ENCODE data around the gene ENPP6.
"Not testable (repeated sequence)": the region's sequence is repeated elsewhere in the genome, so short reads cannot be mapped to it uniquely, and the experiment has no call there.

The ENPP6 gene

DNA sequence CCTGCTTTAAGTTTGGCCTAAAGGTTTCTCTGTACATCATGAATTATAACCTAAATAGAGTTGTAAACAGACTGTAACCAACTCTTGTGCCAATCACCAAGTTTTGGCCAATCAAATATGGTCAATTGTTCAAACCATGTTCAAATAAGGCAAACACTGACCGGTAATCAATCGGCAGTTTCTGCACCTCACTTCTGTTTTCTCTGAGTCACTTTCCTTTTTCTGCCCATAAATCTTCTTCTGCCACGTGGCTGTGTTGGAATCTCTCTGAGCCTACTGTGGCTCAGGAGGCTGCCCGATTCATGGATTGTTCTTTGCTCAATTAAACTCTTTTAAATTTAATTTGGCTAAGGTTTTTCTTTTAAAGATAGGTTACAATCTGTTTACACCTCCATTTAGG is 16.5 kb upstream of the ENPP6 start:
- no peak for DNase-seq

DNA sequence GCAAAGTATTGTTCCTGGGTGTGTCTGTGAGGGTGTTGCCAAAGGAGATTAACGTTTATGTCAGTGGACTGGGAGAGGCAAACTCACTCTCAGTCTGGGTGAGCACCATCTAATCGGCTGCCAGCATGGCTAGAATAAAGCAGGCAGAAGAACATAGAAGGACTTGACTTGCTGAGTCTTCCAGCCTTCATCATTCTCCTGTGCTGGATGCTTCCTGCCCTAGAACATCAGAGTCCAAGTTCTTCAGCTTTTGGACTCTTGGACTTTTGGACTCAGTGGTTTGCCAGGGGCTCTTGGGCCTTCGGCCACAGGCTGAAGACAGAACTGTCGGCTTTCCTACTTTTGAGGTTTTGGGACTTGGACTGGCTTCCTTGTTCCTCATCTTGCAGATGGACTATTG is 15.3 kb upstream of the ENPP6 start:
- DNase-seq = no peak

GRCh38 chr4:184232202-184232601 is 14.5 kb upstream of the ENPP6 start:
- no peak for DNase-seq

GRCh38 chr4:184231573-184231972 is 13.9 kb upstream of the ENPP6 start:
- no peak for DNase-seq

DNA sequence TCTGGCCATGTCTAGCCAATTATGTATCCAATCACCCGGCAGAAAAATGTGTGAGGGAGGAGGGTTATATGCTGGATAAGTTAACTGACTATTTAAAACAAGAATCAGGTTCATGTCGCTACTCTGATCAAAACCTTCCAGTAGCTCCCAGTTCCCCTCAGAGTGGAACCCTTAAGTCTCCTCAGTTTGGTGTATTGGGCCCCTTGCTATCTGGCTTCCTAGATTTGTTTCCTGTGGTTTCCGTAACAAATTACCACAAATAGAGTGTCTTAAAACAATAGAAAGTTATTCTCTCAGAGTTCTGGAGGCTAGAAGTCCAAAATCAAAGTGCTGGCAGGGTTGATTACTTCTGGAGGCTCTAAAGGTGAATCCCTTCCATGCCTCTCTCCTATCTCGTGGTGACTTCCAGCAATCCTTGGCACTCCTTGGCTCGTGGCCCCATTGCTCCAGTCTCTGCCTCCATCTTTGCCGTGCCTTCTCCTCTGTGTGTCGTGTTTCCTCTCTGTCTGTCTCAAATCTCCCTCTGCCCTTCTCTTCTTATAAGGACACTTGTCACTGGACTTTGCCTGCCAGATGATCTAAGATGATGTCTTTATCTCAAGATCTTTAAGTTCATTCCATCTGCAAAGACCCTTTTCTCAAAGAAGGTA is 10.5 kb upstream of the ENPP6 start:
- DNase-seq = no peak

DNA sequence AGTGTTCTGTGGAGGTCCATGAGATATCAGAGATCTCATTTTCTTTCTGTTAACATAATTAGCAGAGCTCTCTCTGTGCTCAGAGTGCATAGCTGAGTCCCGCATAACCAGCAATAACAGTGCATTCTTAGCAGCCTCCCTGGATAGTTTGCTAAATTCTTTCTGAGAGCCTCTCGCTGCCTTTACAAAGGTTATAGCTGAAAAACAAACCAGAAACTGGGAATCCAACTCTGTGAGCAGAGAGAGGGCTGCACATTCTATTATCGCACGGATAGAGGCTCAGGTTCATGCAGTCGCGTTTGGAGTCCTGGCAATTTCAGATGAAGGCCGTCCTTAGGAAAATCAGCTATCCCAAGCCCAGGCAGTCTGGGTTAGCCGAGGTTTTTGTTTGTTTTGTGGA is 1.2 kb downstream of the ENPP6 start:
- DNase-seq = no peak

GRCh38 chr4:184215709-184216328 is 1.9 kb downstream of the ENPP6 start:
- no peak for DNase-seq

DNA sequence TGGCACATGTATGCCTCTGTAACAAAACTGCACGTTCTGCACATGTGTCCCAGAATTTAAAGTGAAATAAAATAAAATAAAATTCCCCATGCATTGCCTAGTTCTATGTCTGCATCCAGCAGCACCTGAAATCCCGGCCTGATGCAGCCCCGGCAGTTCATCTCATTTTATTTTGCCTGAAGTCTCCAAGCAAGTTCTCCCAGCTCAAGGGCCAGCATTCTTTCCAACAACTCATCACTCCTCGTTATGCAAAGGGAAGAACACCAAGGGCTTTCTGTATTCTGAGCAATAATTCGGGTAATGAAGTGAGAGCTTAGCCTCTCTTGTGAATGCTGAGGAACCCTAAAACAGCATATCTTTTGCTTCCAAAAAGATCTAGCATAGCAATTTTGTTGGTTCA is 2.7 kb downstream of the ENPP6 start:
- no peak for DNase-seq

GRCh38 chr4:184207734-184208607 is 9.7 kb downstream of the ENPP6 start:
- not testable (repeated sequence) for DNase-seq

DNA sequence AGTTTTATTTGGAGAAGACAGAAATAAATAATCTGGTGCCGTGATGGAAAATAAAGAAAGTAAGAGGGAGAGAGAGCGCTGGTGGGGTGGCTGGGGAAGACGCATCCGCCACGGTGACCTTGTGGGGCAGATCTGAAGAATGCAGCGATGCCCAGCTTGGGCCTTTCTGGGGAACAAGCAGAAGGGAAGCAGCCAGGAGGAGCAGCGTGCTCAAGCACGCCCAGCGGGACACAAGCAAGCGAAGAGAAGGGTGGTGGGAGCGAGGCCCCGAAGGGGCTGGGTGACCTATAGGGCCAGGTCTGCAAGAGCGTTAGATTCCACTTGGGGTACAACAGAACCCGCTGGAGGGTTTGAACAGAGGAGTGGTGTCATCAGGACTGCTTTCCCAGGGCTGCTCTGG is 12.4 kb downstream of the ENPP6 start:
- no peak for DNase-seq

- no peak for DNase-seq
Observed at GRCh38 chr4:184203300-184203699, 14.4 kb downstream of the ENPP6 start.

GRCh38 chr4:184201179-184201578 is 16.5 kb downstream of the ENPP6 start:
- DNase-seq = no peak

GRCh38 chr4:184200296-184200695 is 17.4 kb downstream of the ENPP6 start:
- no peak for DNase-seq

GRCh38 chr4:184199780-184200179 is 17.9 kb downstream of the ENPP6 start:
- no peak for DNase-seq

GRCh38 chr4:184198190-184198589 is 19.5 kb downstream of the ENPP6 start:
- no peak for DNase-seq

GRCh38 chr4:184197536-184198082 is 20.1 kb downstream of the ENPP6 start:
- no peak for DNase-seq

GRCh38 chr4:184196730-184197385 is 20.8 kb downstream of the ENPP6 start:
- no peak for DNase-seq

DNA sequence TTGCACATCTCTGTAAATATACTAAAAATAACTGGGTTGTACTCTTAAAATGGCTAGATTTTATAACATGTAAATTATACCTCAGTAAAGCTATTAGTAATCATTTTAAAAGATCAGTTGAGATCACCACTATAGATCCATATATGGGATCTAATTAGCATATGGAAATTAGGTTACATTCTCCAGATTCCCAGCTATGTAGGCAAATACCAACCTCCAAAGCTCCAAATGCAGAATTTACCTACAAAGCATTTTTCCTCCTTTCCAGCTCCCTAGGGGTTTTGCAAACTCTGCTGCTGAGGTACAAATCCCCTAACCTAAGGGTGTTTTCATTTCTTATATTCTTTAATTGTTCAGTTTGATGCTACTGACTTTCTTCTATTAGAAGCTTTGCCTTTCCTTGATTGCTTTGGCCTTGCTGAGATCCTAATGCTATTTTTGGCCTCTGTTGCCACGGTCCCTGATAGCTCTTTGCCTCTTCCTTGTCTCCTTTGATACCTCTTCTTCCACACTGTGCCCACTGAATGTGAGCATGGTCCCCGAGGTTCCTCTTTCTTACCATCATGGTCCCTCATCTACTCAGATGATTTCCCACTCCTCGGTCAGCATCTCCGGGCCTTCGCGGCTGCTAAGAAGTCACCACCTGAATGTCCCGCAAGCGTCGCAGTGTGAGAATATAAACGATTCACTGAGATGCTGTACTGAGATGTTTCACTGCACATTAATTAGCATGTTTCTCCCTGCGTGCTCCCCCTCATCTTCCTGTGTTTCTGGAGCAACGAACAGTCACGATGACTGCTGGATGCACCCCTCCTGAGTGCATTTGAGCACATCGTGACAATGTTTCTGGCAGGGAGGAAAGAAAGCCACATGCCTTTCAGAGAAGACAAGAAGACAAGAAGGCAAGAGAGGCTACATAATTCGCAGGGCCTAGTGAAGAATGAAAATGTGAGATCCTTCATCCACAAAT is 23.8 kb downstream of the ENPP6 start:
- DNase-seq = no peak

DNA sequence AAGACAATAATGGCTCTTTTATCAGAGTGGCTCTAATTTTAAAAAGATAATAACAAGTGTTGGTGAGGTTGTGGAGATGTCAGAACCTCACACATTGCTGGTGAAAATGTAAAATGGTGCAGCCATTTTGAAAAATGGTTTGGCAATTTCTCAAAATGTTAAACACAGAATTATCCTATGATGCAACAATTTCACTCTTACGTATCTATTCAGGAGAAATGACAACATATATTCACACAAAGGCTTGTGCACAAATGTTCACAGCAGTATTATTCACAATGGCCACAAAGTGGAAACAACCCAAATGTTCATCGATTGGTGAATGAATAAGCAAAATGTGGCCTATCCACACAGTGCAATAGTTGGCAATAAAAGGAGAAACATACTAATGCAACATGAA is 24.7 kb downstream of the ENPP6 start:
- no peak for DNase-seq

GRCh38 chr4:184191267-184191666 is 26.4 kb downstream of the ENPP6 start:
- no peak for DNase-seq

GRCh38 chr4:184190711-184191110 is 27.0 kb downstream of the ENPP6 start:
- DNase-seq = no peak

- DNase-seq = no peak
Observed at GRCh38 chr4:184189966-184190365, 27.7 kb downstream of the ENPP6 start.
